ENCODE results near the gene PACRG. TPM values are rescaled to one million over a fixed set of nuclear protein-coding genes. Genes with fewer than 3 reads are reported as not detected.

Gene PACRG
- total and polyA plus RNA-seq, 2 of the 4 experiments (the other 2 are of a cell fraction), result not detected

DNA sequence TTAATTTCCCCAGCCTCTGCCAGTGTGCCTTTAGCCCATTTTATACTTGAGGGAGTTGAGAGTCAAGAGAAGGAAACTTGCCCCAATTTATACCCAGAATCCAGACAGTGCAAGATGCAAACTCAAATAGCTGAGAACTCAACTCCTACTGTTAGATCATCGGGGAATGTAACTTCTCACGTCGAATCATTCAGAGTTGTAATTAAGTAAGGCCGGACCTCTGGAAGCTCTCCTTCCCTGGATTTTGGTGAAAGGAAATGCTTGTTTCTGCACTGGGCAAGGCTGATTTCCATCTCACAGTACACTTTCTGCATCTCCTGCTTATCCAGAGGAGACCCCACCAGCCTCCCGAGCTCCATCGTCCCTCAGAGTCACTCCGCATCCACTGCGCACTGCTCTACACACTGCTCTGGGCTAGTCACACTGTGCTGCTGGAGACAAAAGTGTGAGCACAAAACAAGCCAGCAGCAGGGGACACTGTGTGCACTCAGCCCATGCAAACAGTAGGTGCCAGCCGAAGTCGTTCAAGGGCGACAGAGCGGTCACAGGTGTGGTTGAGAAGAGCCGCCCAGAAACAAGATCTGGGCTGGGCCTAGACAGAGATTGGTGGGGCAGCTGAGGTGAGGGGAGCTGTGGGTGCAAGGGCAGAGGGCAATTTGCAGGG, 536.4 kb downstream of the PACRG start:
- H3K79me1 ChIP-seq (ENCODE audit: low read depth in 1 of 2, low read length in 2 of 2), result no peaks in the 10 kb centered on the region
- no TSS peak for BruUV-seq (replicated peaks)
- H3K4ac ChIP-seq (ENCODE audit: low read depth, low read length), result no peak overlapping the region
- H3K4me1 ChIP-seq (ENCODE audit: control insufficient read depth, insufficient read depth, low read length), result no peaks in the 10 kb centered on the region
- H4K91ac ChIP-seq (ENCODE audit: insufficient read depth, low read depth, low read length), result no peak overlapping the region
- H3K14ac ChIP-seq (replicated peaks; ENCODE audit: low read depth, low read length), result no peak overlapping the region
- H3K36me3 ChIP-seq (ENCODE audit: control insufficient read depth, insufficient read depth, low read length), result no peaks in the 10 kb centered on the region
- ChIA-PET POLR2A (ENCODE audit: unreplicated experiment) (no interaction called here), CTCF (interaction anchor here (0.6 kb wide), 1 partner anchor 189 kb away, joined by 3 read pairs; no protein-coding TSS in a partner anchor)
- dilution Hi-C loops (cut with HindIII; ENCODE audit: low sequenced_read_pairs, unreplicated experiment), result no loop called here
- H3K18ac ChIP-seq (ENCODE audit: low read depth, low read length), result no peak overlapping the region
- H3K56ac ChIP-seq (ENCODE audit: extremely low read depth, insufficient read depth, low read length), result no peak overlapping the region
- H3K4me2 ChIP-seq (ENCODE audit: low read depth, low read length), result no peak overlapping the region
- H2AK9ac ChIP-seq (replicated peaks; ENCODE audit: low read depth, low read length, poor library complexity), result no peak overlapping the region
- no peaks in the 10 kb centered on the region for H4K20me1 ChIP-seq (ENCODE audit: insufficient read depth, low read length)
- no peak overlapping the region for H2BK120ac ChIP-seq (ENCODE audit: low read depth, low read length)
- no peak overlapping the region for H3K23ac ChIP-seq (ENCODE audit: low read depth, low read length)
- no peak for DNase-seq
- H2BK15ac ChIP-seq (ENCODE audit: low read depth, low read length), result no peak overlapping the region
- no peak overlapping the region for H2AK5ac ChIP-seq (ENCODE audit: low read depth, low read length)
- H3K27ac ChIP-seq (ENCODE audit: insufficient read depth, low read length), result no peak overlapping the region
- H3K9me3 ChIP-seq (ENCODE audit: control insufficient read depth, insufficient read depth, low read length), result peaks cover 27% of the 10 kb centered on the region
- no peak overlapping the region for H2BK5ac ChIP-seq (ENCODE audit: low read depth, low read length, poor library complexity, severe bottlenecking)
- intact Hi-C loops (cut with micrococcal nuclease), result no loop called here
- 94% methylated on average over 5 of the region's 13 CpGs; no CpG with 5 or more reads in 1 of the 2 experiments for WGBS, 2 experiments (ENCODE audit: extremely low coverage in 2 of 2, insufficient read length in 1 of 2)
- H3K9me1 ChIP-seq (ENCODE audit: insufficient read depth, low read length), result no peaks in the 10 kb centered on the region
- H4K8ac ChIP-seq (ENCODE audit: low read depth in 2 of 2, low read length in 2 of 2), result no peak overlapping the region
- TF ChIP-seq, protein P1, sequence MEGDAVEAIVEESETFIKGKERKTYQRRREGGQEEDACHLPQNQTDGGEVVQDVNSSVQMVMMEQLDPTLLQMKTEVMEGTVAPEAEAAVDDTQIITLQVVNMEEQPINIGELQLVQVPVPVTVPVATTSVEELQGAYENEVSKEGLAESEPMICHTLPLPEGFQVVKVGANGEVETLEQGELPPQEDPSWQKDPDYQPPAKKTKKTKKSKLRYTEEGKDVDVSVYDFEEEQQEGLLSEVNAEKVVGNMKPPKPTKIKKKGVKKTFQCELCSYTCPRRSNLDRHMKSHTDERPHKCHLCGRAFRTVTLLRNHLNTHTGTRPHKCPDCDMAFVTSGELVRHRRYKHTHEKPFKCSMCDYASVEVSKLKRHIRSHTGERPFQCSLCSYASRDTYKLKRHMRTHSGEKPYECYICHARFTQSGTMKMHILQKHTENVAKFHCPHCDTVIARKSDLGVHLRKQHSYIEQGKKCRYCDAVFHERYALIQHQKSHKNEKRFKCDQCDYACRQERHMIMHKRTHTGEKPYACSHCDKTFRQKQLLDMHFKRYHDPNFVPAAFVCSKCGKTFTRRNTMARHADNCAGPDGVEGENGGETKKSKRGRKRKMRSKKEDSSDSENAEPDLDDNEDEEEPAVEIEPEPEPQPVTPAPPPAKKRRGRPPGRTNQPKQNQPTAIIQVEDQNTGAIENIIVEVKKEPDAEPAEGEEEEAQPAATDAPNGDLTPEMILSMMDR (conservative IDR thresholded peaks at IDR 0.05; ENCODE audit: low read depth, low read length), result no peak
- TF ChIP-seq, protein P2, sequence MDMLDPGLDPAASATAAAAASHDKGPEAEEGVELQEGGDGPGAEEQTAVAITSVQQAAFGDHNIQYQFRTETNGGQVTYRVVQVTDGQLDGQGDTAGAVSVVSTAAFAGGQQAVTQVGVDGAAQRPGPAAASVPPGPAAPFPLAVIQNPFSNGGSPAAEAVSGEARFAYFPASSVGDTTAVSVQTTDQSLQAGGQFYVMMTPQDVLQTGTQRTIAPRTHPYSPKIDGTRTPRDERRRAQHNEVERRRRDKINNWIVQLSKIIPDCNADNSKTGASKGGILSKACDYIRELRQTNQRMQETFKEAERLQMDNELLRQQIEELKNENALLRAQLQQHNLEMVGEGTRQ (IDR thresholded peaks at IDR 0.05; ENCODE audit: low read depth, low read length), result no peak
- no peak overlapping the region for H2AFZ ChIP-seq (replicated peaks; ENCODE audit: low read length, poor library complexity)
- no peak overlapping the region for H3K4me3 ChIP-seq (ENCODE audit: insufficient read depth, low read depth, low read length)
- ATAC-seq (ENCODE audit: low read depth), result no peak
- in situ Hi-C loops (cut with MboI; ENCODE audit: low sequenced_read_pairs), result no loop called here
- H2BK20ac ChIP-seq (ENCODE audit: low read depth, low read length), result no peak overlapping the region
- no peak overlapping the region for H4K5ac ChIP-seq (ENCODE audit: low read depth, low read length)
- H3K27me3 ChIP-seq (ENCODE audit: control insufficient read depth, insufficient read depth, low read length), result no peaks in the 10 kb centered on the region
- H3K9ac ChIP-seq (ENCODE audit: low read depth, low read length), result no peak overlapping the region
